Left hindlimb (tissue), 1 donor: Measurements from ENCODE around the gene E2F8.
"Not testable (repeated sequence)": the region's sequence is repeated elsewhere in the genome, so short reads cannot be mapped to it uniquely, and the experiment has no call there.

ENCODE experiments used
- DNase-seq: peaks from one replicate; pipeline ENCODE4 v3.0.0-alpha.2; 2018

Gene E2F8

GRCh38 chr11:19240420-19241259 lies at the start of gene E2F8:
E2F8 (minus strand) TSS chr11:19240945; CDS start chr11:19240121, 824 bp downstream.
- peak; percentile 96 for DNase-seq

DNA sequence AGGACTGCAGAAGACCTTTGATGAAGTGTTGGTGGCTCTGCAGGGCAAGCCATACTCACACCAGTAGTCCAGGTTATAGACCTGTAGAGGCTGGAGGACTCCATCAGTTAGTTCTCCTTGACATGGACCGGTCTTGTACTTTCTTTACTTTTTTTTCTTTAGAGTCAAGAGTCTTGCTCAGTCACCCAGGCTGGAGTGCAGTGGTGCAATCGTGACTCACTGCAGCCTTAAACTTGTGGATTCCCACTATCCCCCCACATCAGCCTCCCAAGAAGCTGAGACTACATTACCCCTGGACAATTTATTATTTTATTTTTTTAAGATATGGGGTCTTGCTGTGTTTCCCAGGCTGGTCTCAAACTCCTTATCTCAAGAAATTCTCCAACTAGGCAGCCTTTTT lies 49.6 kb upstream of the E2F8 start:
- DNase-seq: no peak

- no peak for DNase-seq
These were observed 47.5 kb upstream of the E2F8 start for GRCh38 chr11:19288256-19288655.

DNA sequence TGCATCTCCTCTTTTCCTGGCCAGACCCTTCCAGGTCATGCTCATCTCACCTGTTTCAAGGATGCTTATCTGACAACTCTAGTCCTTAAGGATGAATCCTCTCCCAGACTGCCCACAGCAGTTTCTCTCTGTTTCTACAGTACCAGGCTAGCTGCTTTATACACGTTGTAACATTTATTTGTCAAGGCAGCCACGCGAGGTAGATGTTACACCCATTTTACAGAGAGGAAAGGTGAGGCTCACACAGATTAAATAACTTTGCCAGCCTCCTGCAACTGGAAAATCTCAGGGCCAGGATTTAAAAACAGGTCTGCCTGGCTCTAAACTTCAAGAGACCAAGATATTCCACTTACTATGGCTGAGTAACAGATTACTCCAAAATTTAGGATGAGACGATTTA lies 45.7 kb upstream of the E2F8 start:
- DNase-seq: no peak

- DNase-seq: no peak
These were observed 44.1 kb upstream of the E2F8 start for GRCh38 chr11:19284881-19285280.

- no peak for DNase-seq
These were observed 43.2 kb upstream of the E2F8 start for GRCh38 chr11:19283991-19284390.

GRCh38 chr11:19281555-19281954 lies 40.8 kb upstream of the E2F8 start:
- DNase-seq: no peak

GRCh38 chr11:19281041-19281440 lies 40.3 kb upstream of the E2F8 start:
- DNase-seq: no peak

GRCh38 chr11:19279451-19279850 lies 38.7 kb upstream of the E2F8 start:
- no peak for DNase-seq

GRCh38 chr11:19276859-19277808 lies 36.4 kb upstream of the E2F8 start:
- no peak for DNase-seq

GRCh38 chr11:19275496-19275895 lies 34.8 kb upstream of the E2F8 start:
- no peak for DNase-seq

DNA sequence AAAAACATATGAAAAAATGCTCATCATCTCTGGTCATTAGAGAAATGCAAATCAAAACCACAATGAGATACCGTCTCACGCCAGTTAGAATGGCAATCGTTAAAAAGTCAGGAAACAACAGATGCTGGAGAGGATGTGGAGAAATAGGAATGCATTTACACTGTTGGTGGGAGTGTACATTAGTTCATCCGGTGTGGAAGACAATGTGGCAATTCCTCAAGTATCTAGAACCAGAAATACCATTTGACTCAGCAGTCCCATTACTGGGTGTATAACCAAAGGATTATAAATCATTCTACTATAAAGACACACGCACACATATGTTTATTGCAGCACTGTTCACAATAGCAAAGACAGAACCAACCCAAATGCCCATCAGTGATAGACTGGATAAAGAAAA lies 32.5 kb upstream of the E2F8 start:
- not testable (repeated sequence) for DNase-seq

DNA sequence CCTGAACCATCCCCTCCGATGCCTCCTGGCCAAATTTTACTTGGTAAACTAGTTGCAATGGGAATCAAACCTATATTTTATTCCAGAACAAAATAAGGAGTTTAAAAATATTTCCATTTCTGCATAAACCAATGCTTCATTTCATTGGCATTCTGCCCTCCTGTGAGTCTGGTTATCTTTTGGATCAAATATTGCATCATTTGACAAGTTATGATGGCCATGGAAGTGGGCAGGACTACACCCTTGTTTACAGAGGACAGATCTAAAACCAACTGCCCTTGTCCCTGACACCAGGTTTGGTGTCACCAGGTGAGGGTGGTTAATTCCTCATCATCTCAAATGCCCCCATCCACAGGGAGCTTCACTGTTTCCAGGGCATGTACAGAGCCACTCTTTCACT lies 28.2 kb upstream of the E2F8 start:
- no peak for DNase-seq

- no peak for DNase-seq
These were observed 26.8 kb upstream of the E2F8 start for GRCh38 chr11:19267567-19267966.

- DNase-seq: no peak
These were observed 22.6 kb upstream of the E2F8 start for GRCh38 chr11:19263333-19263732.

GRCh38 chr11:19259487-19260345 lies 19.0 kb upstream of the E2F8 start:
- DNase-seq: peak; percentile 58

DNA sequence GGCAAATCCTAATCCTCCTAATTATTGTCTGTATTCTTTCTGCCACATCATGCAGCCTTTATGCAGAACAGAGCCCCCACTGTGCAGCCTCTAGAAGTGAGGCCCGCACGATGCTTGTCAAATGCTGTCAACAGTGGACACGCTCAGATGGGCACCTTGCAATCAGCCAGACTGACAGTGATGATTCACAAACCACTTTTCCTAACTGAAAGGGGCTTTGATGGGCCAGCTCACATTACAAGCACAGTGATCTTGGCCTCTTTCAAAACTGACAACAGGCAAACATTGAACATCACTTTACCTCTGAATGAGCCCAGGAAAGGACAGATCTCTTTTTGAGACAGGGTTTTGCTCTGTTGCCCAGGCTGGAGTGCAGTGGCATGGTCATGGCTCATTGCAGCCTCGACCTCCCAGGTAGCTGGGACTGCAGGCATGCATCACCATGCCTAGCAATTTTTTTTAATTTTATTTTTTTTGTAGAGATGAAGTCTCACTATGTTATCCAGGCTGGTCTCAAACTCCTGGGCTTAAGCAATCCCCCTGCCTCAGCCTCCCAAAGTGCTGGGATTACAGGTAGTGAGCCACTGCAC lies 18.0 kb upstream of the E2F8 start:
- DNase-seq: no peak

GRCh38 chr11:19254441-19254840 lies 13.7 kb upstream of the E2F8 start:
- DNase-seq: not testable (repeated sequence)

DNA sequence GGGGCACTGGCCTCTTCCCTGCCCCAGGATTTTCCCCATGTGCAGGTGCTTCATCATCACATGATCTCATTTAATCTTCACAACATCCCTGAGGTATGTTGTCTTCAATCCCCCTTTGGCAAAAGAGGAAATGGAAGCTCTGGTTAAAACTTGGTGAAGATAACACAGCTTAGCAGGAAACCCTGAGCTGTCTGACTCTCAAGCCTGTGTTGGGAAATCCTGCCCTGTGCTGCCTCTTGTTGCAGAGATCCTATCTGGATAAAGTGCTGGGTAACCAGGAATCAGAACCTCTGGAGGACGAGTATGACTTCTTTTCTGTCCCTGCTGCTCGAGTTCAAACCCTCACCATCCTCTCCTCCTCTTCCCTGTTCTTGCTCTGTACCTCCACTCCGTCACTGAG lies 13.1 kb upstream of the E2F8 start:
- no peak for DNase-seq

GRCh38 chr11:19253153-19253745 lies 12.5 kb upstream of the E2F8 start:
- no peak for DNase-seq

GRCh38 chr11:19252394-19253152 lies 11.8 kb upstream of the E2F8 start:
- DNase-seq: no peak
